GM08714 (cell line): Measurements from ENCODE around the gene PGPEP1.

Experiments
- H3K4me3 ChIP-seq: fragments of 200-500 bp; sonication (Bioruptor generic); 2 replicates; pipeline ENCODE4 v1.5.1; 2014; ENCODE audit warnings: mild to moderate bottlenecking, low read length, inconsistent platforms
- ZNF274 ChIP-seq: IDR thresholded peaks from 2 replicates; pipeline ENCODE4 v1.6.1; 2012; ENCODE audit warnings: mild to moderate bottlenecking, low read depth, low read length

The PGPEP1 gene, protein sequence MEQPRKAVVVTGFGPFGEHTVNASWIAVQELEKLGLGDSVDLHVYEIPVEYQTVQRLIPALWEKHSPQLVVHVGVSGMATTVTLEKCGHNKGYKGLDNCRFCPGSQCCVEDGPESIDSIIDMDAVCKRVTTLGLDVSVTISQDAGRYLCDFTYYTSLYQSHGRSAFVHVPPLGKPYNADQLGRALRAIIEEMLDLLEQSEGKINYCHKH

GRCh38 chr19:18340190-18340989, at the start of gene PGPEP1:
PGPEP1 (plus strand) TSS chr19:18340598; CDS start chr19:18340682, 84 bp downstream.
- TF ChIP-seq ZNF274 = no peak
- H3K4me3 ChIP-seq = peak within 1 kb of the TSS; percentile 82

DNA sequence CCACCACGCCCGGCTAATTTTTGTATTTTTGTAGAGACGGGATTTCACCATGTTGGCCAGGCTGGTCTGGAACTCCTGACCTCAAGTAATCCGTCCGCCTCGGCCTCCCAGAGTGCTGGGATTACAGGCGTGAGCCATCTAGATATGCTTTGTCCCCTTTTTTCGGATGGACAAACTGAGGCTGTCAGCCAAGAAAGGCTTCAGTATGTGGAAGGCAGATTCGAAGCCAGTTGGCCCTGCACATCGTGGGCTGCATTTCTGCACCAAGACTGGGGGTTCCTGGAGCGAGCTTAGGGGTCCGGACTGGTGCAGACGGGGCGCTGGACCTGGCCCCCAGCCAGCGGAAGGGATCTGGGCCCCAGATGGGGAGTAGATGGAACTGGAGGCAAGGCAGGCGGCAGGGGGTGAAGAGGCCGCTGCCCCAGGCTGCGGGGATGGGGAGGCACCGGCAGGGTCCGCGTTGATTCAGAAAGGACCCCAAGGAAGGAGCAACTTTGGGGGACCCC, 49.3 kb upstream of the PGPEP1 start:
- no peak overlapping the region; the same call in 1 of the 2 replicates for H3K4me3 ChIP-seq
- no peak for TF ChIP-seq ZNF274

DNA sequence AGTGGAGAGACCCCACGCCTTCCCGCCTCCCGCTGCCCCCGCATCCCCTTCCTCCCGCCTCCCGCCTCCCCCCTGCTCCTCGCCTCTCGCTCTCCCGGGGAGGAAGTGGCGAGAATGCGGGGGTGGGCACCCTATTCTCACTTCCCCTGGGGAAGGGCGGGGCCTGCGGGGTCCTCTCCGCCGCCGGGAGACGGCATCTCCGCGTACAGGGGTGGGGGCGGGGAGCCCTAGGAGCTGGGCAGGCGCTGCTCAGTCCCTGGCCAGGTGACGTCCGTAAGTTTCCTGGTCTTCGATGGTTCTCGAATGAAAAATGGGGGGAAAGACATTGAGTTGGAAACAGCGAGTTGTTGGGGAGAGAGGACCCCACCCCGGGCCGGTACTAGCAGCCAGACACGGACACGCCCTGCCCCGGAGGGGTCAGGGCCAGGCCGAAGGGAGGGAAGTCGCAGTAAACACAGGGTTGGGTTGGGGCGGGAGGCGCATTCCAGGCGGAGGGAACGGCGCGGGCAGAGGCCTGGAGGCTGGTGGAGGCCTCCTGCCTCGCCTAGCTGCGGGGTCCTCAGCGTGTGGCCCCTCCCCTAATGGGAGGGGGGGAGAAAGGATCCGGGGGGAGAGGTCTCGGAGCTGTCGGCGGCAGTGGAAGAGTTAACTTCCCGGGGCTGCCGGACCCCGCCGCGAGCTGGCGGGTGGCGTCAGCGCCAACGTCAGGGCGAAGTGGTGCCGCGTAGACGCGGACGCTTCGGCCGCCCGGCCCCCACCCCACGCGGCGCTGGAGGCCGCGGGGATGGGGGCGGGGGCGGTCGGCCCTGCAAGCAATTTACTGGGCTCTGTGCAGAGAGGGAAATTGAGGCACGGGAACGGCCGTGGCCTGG, 48.6 kb upstream of the PGPEP1 start:
- no peak for TF ChIP-seq ZNF274
- peak overlapping the region; percentile 72 for H3K4me3 ChIP-seq

GRCh38 chr19:18292462-18292809, 48.0 kb upstream of the PGPEP1 start:
- H3K4me3 ChIP-seq = peak overlapping the region; percentile 72
- no peak for TF ChIP-seq ZNF274

GRCh38 chr19:18292810-18293641, 47.4 kb upstream of the PGPEP1 start:
- H3K4me3 ChIP-seq = peak overlapping the region; percentile 72
- no peak for TF ChIP-seq ZNF274

GRCh38 chr19:18293642-18294466, 46.5 kb upstream of the PGPEP1 start:
- H3K4me3 ChIP-seq = no peak overlapping the region
- TF ChIP-seq ZNF274 = no peak

DNA sequence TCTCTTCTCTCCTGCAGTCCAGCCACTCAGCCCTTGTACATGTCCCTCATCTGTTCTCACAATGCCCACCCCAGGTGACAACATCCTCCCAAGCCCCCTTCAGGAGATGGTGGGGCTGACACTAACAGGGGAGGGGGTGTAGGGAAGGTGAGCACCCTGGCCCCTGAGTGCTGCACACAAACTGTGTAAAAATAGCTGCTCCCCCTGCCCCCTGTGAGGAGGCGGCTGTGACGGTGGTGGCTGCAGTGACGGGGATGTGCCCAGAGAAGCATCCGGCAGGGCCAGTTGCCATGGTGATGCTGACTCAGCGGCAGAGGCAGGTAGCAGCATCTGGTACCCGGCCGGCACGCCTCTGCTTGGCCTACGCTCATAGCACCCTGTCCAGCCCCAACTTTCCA, 45.9 kb upstream of the PGPEP1 start:
- H3K4me3 ChIP-seq = no peak overlapping the region
- no peak for TF ChIP-seq ZNF274

GRCh38 chr19:18295034-18295451, 45.4 kb upstream of the PGPEP1 start:
- TF ChIP-seq ZNF274 = no peak
- no peak overlapping the region for H3K4me3 ChIP-seq

DNA sequence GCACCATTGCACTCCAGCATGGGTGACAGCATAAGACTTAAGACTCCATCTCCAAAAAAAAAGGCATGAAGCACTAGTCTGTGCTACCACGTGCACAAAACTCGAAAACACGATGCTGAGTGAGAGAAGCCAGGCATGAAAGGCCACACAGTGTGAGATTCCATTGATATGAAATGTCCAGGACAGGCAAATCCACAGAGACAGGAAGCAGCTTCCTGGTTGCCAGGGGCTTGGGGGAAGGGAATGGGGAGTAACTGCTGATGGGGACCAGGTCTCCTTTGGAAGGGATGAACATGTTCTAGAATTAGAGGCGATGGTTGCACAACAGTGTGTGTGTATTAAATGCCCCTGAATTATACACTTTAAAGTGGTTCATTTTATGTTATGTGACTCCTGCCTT, 43.1 kb upstream of the PGPEP1 start:
- TF ChIP-seq ZNF274 = no peak
- H3K4me3 ChIP-seq = no peak overlapping the region

DNA sequence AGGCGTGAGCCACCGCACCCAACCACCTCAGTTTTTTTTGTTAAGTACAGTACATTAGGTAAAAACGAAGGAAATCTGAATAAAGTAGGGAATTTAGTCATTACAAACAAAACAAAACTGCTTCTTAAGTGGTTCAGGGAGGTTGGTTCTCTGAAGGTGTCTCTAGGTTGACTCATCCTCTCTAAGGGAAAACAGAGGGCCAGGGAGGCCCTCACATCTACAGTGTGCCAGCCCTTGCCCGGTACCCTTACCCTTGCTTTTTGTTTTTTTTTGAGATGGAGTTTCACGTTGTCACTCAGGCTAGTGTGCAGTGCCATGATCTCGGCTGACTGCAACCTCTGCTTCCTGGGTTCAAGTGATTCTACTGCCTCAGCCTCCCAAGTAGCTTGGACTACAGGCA, 41.8 kb upstream of the PGPEP1 start:
- no peak overlapping the region for H3K4me3 ChIP-seq
- no peak for TF ChIP-seq ZNF274

DNA sequence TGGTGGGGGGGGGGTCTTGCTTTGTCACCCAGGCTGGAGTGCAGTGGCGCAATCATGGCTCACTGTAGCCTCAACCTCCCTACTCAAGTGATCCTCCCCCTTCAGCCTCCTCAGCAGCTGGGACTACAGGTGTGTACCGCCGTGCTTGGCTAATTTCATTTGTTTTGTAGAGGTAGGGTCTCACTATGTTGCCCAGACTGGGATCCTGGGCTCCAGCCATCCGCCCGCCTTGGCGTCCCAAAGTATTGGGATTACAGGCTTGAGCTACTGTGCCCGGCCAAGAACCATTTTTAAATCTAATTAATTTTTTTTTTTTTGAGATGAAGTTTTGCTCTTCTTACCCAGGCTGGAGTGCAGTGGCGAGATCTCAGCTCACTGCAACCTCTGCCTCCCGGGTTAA, 40.7 kb upstream of the PGPEP1 start:
- no peak for TF ChIP-seq ZNF274
- no peak overlapping the region for H3K4me3 ChIP-seq

DNA sequence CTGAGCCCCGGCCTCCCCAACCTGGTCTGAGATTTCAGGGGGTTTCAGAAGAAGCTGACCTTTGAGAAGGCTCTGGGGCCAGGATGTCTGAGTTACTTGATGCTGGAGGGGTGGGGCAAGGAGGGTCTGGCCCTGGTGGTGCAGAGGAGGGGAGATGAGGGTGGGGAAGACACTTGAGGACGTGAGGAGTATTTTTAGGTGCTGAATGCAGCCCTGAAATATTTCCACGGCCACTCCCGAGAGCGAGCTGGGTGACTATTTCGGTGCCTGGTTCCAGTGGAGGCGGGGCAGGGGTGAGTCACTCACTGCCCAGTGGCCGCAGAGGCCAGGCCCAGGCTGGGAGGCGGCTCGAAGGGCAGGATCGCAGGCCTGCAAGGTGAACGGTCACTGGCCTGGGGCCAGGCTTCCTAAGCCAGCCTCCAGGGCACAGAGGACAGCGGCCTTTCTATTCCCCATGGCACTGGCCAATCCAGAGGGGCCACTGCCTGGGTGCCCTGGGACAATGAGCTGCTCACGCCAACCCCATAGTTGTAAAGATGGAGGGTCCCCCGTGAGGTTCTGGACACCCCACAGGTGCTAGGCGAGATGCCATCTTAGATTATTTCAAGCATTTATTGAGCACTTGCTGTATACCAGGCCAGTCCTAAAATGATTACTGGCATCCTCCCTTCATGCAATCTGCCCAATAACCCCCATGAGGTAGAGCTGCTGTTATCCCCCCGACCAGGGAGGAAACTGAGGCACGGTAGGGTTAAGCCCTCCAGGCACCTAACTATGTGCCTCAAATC, 39.3 kb upstream of the PGPEP1 start:
- TF ChIP-seq ZNF274 = no peak
- H3K4me3 ChIP-seq = no peak overlapping the region
